ENCODE results near the gene ZBTB16.
A peak's percentile ranks its signal among the peaks of the same experiment; 100 is the strongest.

ZBTB16 gene

DNA sequence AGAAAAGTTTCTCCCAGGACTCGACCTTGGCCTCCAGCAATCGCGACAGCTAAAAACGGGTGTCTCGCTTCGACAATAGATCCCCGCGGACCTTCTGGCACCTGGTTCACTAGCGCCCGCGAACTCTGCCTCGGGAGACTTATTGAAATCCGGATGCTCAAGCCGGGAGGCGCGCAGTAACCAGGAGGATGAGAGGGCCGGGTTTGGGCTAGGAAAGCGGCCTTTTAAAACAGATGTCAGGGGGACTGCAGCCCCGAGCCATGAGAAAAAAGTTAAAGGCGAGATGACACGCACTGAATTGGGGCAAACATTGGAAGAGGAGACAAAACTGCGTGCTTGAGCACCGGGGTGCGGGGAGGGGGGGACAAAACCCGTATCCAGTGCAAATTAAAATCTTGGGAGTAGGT, 637 bp upstream of the ZBTB16 start:
- no peaks in the 10 kb centered on the region for H3K9me3 ChIP-seq (ENCODE audit: low read length)
- H3K36me3 ChIP-seq (ENCODE audit: insufficient read depth, low read length) = peaks cover 12% of the 10 kb centered on the region
- peaks cover 33% of the 10 kb centered on the region for H3K4me1 ChIP-seq (ENCODE audit: insufficient read depth, low read length)
- H3K27me3 ChIP-seq (ENCODE audit: control insufficient read depth in 1 of 2, insufficient read depth in 2 of 2, low read length in 2 of 2) = no peaks in the 10 kb centered on the region
- H3K27ac ChIP-seq (ENCODE audit: low read depth, low read length) = peak overlapping the region; percentile 79
- H3K4me3 ChIP-seq (ENCODE audit: low read depth in 1 of 2, low read length in 2 of 2) = peak overlapping the region; percentile 47 to 58
- peak overlapping the region; percentile 83 for H3K9ac ChIP-seq (ENCODE audit: low read length)

DNA sequence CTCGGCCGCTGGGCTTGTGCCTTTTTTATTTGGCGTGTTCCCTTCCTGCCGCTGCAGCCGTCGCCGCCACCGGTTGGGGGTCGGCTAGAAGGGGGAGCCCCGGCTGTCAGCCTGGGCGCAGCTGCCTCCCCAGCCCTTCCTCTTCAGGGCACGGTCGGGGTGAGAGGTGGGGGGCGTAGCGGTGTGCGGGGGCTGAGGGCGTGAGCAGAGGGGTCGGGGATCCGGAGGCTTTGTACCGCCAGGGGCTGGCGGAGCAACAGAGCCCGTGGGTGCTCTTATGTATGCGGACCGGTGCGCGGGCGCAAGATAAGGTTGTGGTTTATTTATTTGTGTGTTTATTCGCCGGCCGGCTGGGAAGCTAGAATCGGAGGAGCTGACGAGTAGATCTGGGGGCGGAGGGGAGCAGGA, 477 bp downstream of the ZBTB16 start:
- peaks cover 23% of the 10 kb centered on the region for H3K36me3 ChIP-seq (ENCODE audit: insufficient read depth, low read length)
- H3K4me3 ChIP-seq (ENCODE audit: low read depth in 1 of 2, low read length in 2 of 2) = peak overlapping the region; percentile 97 to 99
- H3K27ac ChIP-seq (ENCODE audit: low read depth, low read length) = peak overlapping the region; percentile 71
- peaks cover 44% of the 10 kb centered on the region for H3K4me1 ChIP-seq (ENCODE audit: insufficient read depth, low read length)
- H3K9me3 ChIP-seq (ENCODE audit: low read length) = no peaks in the 10 kb centered on the region
- H3K9ac ChIP-seq (ENCODE audit: low read length) = peak overlapping the region; percentile 98
- no peaks in the 10 kb centered on the region for H3K27me3 ChIP-seq (ENCODE audit: control insufficient read depth in 1 of 2, insufficient read depth in 2 of 2, low read length in 2 of 2)

DNA sequence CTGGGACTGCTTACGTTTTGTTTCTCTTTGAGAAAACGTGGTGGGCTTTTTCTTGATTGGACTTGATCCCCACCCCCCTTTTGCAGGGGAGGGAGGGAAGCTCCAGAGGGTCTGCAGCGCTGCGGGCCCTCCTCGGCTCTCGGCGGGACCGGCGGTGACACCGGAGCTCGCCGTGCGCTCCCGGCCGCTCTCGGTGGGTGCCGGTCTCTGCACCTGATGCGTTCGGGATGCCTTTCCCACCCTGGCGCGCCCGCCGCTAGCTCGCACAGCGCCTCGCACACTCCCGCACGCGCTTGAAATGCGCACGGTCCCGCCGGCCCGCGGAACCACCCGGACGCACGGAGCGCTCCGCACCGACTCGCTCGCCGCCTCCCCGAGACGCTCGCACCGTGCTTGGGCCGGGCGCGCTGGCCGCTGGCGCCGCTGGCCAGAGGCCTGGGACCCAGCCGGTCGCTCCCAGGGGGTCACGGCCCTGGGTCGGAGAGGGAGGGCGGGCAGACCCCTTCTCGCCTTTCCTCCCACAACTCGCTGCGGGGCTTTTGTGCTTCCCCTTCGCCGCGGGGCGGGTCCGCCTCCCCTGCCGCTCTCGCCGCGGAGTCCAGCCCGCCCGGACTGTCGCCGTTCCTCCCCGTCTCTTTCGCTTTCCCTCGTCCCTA, 1.0 kb downstream of the ZBTB16 start:
- Histone ChIP-seq H3K4me3 (ENCODE audit: low read depth in 1 of 2, low read length in 2 of 2) (peak overlapping the region; percentile 97 to 99), H3K4me1 (ENCODE audit: insufficient read depth, low read length) (peaks cover 49% of the 10 kb centered on the region), H3K27ac (ENCODE audit: low read depth, low read length) (peak overlapping the region; percentile 71), H3K27me3 (ENCODE audit: control insufficient read depth in 1 of 2, insufficient read depth in 2 of 2, low read length in 2 of 2) (no peaks in the 10 kb centered on the region), H3K9me3 (ENCODE audit: low read length) (no peaks in the 10 kb centered on the region), H3K9ac (ENCODE audit: low read length) (peak overlapping the region; percentile 98), H3K36me3 (ENCODE audit: insufficient read depth, low read length) (peaks cover 28% of the 10 kb centered on the region)

DNA sequence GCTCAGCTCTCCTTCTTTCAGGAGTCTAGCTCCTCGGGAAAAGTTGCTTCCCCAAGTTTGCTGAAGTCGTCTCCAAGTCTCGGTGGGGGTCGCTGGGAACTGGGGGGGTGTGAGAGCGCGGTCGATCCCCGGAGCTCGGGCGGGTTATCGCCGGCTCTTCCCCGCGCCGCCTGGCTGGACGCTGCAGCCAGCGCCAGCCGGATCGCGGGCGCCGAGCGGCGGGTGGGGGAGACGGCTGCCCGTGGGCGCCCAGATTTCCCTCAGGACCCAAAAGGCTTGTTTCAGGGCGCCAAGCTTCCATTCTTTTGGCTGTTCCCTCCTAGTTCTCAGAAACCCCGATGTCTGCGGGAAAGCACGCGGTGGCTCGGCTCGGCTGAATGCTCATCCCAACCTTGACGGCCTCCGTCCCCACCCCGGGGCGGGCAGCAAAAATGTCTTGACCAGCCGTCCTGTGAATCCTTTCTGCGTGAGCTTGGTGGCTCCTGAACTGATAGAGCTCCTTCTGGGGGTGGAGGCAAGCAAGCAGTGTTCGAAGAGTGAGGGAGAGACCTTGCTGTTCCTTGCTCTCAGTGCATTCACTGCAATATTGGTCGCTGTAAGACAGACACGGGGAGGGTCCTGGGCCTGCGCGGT, 1.7 kb downstream of the ZBTB16 start:
- Histone ChIP-seq H3K27me3 (ENCODE audit: control insufficient read depth in 1 of 2, insufficient read depth in 2 of 2, low read length in 2 of 2) (no peaks in the 10 kb centered on the region), H3K36me3 (ENCODE audit: insufficient read depth, low read length) (peaks cover 31% of the 10 kb centered on the region), H3K4me1 (ENCODE audit: insufficient read depth, low read length) (peaks cover 56% of the 10 kb centered on the region)

DNA sequence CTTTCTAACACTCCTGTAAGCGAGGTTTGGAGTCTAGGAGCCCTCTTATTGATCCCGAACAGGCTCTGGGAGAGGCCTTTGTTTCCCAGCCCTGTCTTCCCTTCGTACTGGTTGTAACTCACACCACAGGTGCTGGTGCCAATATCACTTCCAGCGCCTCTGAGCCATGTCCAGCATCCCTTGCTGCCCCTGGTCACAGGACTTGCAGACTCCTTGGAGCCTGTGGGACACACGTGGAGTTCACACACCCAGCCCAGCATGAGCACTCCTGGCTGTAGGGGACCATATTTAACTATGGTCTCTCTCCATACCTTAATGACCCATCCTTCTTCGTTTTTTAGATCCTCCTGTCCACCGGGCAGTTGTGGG, 2.2 kb downstream of the ZBTB16 start:
- Histone ChIP-seq H3K27ac (ENCODE audit: low read depth, low read length) (peak overlapping the region; percentile 71), H3K4me3 (ENCODE audit: low read depth in 1 of 2, low read length in 2 of 2) (peak overlapping the region; percentile 97 to 99), H3K36me3 (ENCODE audit: insufficient read depth, low read length) (peaks cover 36% of the 10 kb centered on the region), H3K4me1 (ENCODE audit: insufficient read depth, low read length) (peaks cover 60% of the 10 kb centered on the region), H3K9me3 (ENCODE audit: low read length) (no peaks in the 10 kb centered on the region), H3K9ac (ENCODE audit: low read length) (peak overlapping the region; percentile 98), H3K27me3 (ENCODE audit: control insufficient read depth in 1 of 2, insufficient read depth in 2 of 2, low read length in 2 of 2) (no peaks in the 10 kb centered on the region)

More for the DNA sequence above, 1.7 kb downstream of the ZBTB16 start:
- peak overlapping the region; percentile 98 for H3K9ac ChIP-seq (ENCODE audit: low read length)
- H3K4me3 ChIP-seq (ENCODE audit: low read depth in 1 of 2, low read length in 2 of 2) = peak overlapping the region; percentile 97 to 99
- H3K9me3 ChIP-seq (ENCODE audit: low read length) = no peaks in the 10 kb centered on the region
- peak overlapping the region; percentile 71 for H3K27ac ChIP-seq (ENCODE audit: low read depth, low read length)

DNA sequence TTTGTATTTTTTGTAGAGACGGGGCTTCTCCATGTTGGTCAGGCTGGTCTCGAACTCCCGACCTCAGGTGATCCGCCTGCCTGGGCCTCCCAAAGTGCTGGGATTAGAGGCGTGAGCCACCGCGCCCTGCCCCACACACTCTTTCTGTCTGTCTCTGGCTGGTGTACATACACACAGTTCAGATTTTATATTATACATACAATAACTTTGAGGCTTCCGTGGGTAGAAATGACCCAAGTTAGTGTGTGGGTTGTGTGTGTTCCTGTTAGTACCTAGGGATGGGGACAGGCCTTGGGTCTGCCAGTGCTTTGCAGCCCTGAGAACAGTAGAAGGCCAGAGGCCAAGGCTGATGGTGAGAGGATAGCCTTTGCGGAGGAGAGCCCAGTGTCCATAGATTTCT, 2.8 kb downstream of the ZBTB16 start:
- H3K27ac ChIP-seq (ENCODE audit: low read depth, low read length) = no peak overlapping the region
- H3K4me1 ChIP-seq (ENCODE audit: insufficient read depth, low read length) = peaks cover 65% of the 10 kb centered on the region
- no peak overlapping the region for H3K9ac ChIP-seq (ENCODE audit: low read length)
- no peaks in the 10 kb centered on the region for H3K9me3 ChIP-seq (ENCODE audit: low read length)
- peaks cover 42% of the 10 kb centered on the region for H3K36me3 ChIP-seq (ENCODE audit: insufficient read depth, low read length)
- peak overlapping the region in 1 of 2 donors; percentile 97 for H3K4me3 ChIP-seq (ENCODE audit: low read depth in 1 of 2, low read length in 2 of 2)
- H3K27me3 ChIP-seq (ENCODE audit: control insufficient read depth in 1 of 2, insufficient read depth in 2 of 2, low read length in 2 of 2) = no peaks in the 10 kb centered on the region

DNA sequence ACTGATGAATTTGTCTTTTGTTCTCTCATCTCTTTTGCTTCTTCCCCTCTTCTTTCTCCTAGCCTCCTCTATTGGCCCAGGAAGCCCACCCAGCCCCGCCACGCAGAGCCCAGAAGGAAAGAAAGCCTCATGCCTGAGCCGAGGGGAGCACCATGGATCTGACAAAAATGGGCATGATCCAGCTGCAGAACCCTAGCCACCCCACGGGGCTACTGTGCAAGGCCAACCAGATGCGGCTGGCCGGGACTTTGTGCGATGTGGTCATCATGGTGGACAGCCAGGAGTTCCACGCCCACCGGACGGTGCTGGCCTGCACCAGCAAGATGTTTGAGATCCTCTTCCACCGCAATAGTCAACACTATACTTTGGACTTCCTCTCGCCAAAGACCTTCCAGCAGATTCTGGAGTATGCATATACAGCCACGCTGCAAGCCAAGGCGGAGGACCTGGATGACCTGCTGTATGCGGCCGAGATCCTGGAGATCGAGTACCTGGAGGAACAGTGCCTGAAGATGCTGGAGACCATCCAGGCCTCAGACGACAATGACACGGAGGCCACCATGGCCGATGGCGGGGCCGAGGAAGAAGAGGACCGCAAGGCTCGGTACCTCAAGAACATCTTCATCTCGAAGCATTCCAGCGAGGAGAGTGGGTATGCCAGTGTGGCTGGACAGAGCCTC, 3.8 kb downstream of the ZBTB16 start:
- no peaks in the 10 kb centered on the region for H3K9me3 ChIP-seq (ENCODE audit: low read length)
- no peak overlapping the region for H3K9ac ChIP-seq (ENCODE audit: low read length)
- H3K27me3 ChIP-seq (ENCODE audit: control insufficient read depth in 1 of 2, insufficient read depth in 2 of 2, low read length in 2 of 2) = no peaks in the 10 kb centered on the region

DNA sequence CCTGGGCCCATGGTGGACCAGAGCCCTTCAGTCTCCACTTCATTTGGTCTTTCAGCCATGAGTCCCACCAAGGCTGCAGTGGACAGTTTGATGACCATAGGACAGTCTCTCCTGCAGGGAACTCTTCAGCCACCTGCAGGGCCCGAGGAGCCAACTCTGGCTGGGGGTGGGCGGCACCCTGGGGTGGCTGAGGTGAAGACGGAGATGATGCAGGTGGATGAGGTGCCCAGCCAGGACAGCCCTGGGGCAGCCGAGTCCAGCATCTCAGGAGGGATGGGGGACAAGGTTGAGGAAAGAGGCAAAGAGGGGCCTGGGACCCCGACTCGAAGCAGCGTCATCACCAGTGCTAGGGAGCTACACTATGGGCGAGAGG, 4.3 kb downstream of the ZBTB16 start:
- Histone ChIP-seq H3K4me3 (ENCODE audit: low read depth in 1 of 2, low read length in 2 of 2) (peak overlapping the region in 1 of 2 donors; percentile 1), H3K27me3 (ENCODE audit: control insufficient read depth in 1 of 2, insufficient read depth in 2 of 2, low read length in 2 of 2) (no peaks in the 10 kb centered on the region), H3K4me1 (ENCODE audit: insufficient read depth, low read length) (peaks cover 70% of the 10 kb centered on the region), H3K9ac (ENCODE audit: low read length) (no peak overlapping the region), H3K27ac (ENCODE audit: low read depth, low read length) (no peak overlapping the region), H3K9me3 (ENCODE audit: low read length) (no peaks in the 10 kb centered on the region), H3K36me3 (ENCODE audit: insufficient read depth, low read length) (peaks cover 57% of the 10 kb centered on the region)

More for the DNA sequence above, 3.8 kb downstream of the ZBTB16 start:
- peak overlapping the region in 1 of 2 donors; percentile 1 for H3K4me3 ChIP-seq (ENCODE audit: low read depth in 1 of 2, low read length in 2 of 2)
- no peak overlapping the region for H3K27ac ChIP-seq (ENCODE audit: low read depth, low read length)
- H3K36me3 ChIP-seq (ENCODE audit: insufficient read depth, low read length) = peaks cover 52% of the 10 kb centered on the region
- peaks cover 70% of the 10 kb centered on the region for H3K4me1 ChIP-seq (ENCODE audit: insufficient read depth, low read length)

DNA sequence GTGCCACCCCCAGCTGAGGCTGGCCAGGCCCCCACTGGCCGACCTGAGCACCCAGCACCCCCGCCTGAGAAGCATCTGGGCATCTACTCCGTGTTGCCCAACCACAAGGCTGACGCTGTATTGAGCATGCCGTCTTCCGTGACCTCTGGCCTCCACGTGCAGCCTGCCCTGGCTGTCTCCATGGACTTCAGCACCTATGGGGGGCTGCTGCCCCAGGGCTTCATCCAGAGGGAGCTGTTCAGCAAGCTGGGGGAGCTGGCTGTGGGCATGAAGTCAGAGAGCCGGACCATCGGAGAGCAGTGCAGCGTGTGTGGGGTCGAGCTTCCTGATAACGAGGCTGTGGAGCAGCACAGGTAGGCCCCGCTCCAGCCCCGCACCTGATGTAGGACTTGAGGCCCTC, 4.7 kb downstream of the ZBTB16 start:
- no peak overlapping the region for H3K27ac ChIP-seq (ENCODE audit: low read depth, low read length)
- H3K9ac ChIP-seq (ENCODE audit: low read length) = no peak overlapping the region
- H3K9me3 ChIP-seq (ENCODE audit: low read length) = no peaks in the 10 kb centered on the region
- H3K27me3 ChIP-seq (ENCODE audit: control insufficient read depth in 1 of 2, insufficient read depth in 2 of 2, low read length in 2 of 2) = no peaks in the 10 kb centered on the region
- H3K4me1 ChIP-seq (ENCODE audit: insufficient read depth, low read length) = peaks cover 70% of the 10 kb centered on the region
- H3K36me3 ChIP-seq (ENCODE audit: insufficient read depth, low read length) = peaks cover 59% of the 10 kb centered on the region
- H3K4me3 ChIP-seq (ENCODE audit: low read depth in 1 of 2, low read length in 2 of 2) = peak overlapping the region in 1 of 2 donors; percentile 42

DNA sequence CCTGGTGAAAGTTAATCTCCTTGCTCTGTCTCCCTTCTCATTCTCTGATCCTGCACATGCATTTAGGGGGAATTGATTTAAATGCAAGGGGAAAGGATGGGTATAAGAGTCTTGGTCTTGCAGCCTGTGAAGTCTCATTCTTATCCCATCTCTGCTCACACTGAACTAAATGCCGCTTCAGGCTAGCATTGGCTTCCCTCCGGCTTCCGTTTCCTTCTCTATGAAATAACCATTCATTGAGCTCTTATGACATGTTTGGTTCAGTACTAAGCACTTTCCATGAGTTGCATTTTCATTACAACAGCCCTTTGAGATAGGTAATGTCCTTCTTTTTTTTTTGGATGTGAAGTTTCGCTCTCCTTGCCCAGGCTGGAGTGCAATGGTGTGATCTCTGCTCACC, 5.6 kb downstream of the ZBTB16 start:
- Histone ChIP-seq H3K4me1 (ENCODE audit: insufficient read depth, low read length) (peaks cover 70% of the 10 kb centered on the region), H3K27ac (ENCODE audit: low read depth, low read length) (no peak overlapping the region), H3K9me3 (ENCODE audit: low read length) (no peaks in the 10 kb centered on the region), H3K9ac (ENCODE audit: low read length) (no peak overlapping the region), H3K27me3 (ENCODE audit: control insufficient read depth in 1 of 2, insufficient read depth in 2 of 2, low read length in 2 of 2) (no peaks in the 10 kb centered on the region), H3K4me3 (ENCODE audit: low read depth in 1 of 2, low read length in 2 of 2) (peak overlapping the region in 1 of 2 donors; percentile 42), H3K36me3 (ENCODE audit: insufficient read depth, low read length) (peaks cover 59% of the 10 kb centered on the region)

DNA sequence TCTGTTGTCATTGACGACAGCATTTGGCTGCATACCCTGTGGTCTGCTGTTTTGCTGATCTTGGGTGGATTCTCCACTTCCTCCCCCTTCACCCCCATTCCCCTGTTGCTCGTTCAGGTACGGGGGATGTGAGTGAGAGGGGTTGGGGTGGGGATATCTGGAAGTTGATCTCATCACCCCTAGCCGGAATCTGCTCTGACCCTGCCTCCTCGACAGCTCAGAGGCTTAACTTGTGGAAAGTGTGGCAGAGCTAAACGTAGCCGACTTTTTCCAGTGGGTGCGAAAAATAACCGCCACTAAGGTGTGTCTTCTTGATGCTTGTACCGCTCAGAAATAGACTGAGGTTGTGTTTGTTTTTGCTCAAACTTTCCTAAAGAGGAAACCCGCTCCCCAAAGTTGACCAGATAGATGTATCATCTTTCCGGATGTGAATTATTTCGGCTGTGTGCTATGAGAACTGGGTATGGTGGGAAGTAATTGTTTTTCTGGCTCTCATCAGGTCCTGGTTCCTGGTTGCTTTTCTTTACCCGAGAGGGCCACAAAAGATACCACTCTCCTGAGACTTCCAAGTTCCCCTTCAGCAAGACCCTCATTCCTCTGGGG, 6.6 kb downstream of the ZBTB16 start:
- H3K9me3 ChIP-seq (ENCODE audit: low read length) = no peaks in the 10 kb centered on the region
- peaks cover 79% of the 10 kb centered on the region for H3K4me1 ChIP-seq (ENCODE audit: insufficient read depth, low read length)
- peaks cover 69% of the 10 kb centered on the region for H3K36me3 ChIP-seq (ENCODE audit: insufficient read depth, low read length)
- H3K9ac ChIP-seq (ENCODE audit: low read length) = no peak overlapping the region
- no peak overlapping the region for H3K4me3 ChIP-seq (ENCODE audit: low read depth in 1 of 2, low read length in 2 of 2)
- H3K27me3 ChIP-seq (ENCODE audit: control insufficient read depth in 1 of 2, insufficient read depth in 2 of 2, low read length in 2 of 2) = no peaks in the 10 kb centered on the region
- no peak overlapping the region for H3K27ac ChIP-seq (ENCODE audit: low read depth, low read length)
